K562 (cell line): Measurements from ENCODE around the gene RNU6-9. TPM values are rescaled to one million over a fixed set of nuclear protein-coding genes. Genes with fewer than 3 reads are reported as not detected.

Experiments
- ATAC-seq: fragments of 200-7000 bp; cut with Tn5 transposase; 3 replicates; pipeline ENCODE4 v1.9.1; 2020; ENCODE audit warnings: moderate library complexity
- BruUV-seq: library from RNA; stranded (reverse); fragments of 400-500 nt; replicated peaks from 2 replicates; lab custom pipeline; 2021; lab: Mats Ljungman, UMichigan
- CTCF ChIA-PET: fragments of 300-600 bp; formaldehyde crosslinking; extraction: SDS; loops from one replicate; lab custom pipeline; 2021; ENCODE audit warnings: low intra/inter-chr PET ratio; lab: Yijun Ruan, JAX
- POLR2A ChIA-PET: fragments of 300-600, 350-650 bp; sonication (Branson Sonifier 250); formaldehyde crosslinking; extraction: SDS; loops from one replicate; lab custom pipeline; 2021; ENCODE audit warnings: antibody characterized with exemption, inconsistent platforms; lab: Yijun Ruan, JAX
- DNase-seq, 4 experiments: peaks; one replicate each; pipeline versions ENCODE4 v3.0.0 to v3.0.0-alpha.2; 2011 to 2018; ENCODE audit warnings: low spot score in 3 of 4, mixed read lengths in 3 of 4; ENCODE audit errors: extremely low read depth in 1 of 4
- FAIRE-seq: peaks from 2 replicates; lab custom pipeline; 2011; peaks lifted over from hg19 to GRCh38; lab: Jason Lieb, UNC
- H2AFZ ChIP-seq: 2 replicates; pipeline ENCODE4 v1.6.0; 2011; ENCODE audit warnings: low read depth, low read length, control low read depth, inconsistent platforms
- H3K27ac ChIP-seq: fragments of 200-600 bp; 3 replicates; pipeline ENCODE4 v1.8.0; 2011; ENCODE audit warnings: low read depth, mild to moderate bottlenecking, control low read depth, inconsistent platforms, low read length, moderate library complexity, mixed read lengths; ENCODE audit errors: extremely low read depth
- H3K27me3 ChIP-seq, 2 experiments: fragments of 300-600 bp in 1 of 2; 2 replicates in 1 of 2; 3 replicates in 1 of 2; pipeline versions ENCODE4 v1.6.0 to v1.8.0; 2011; ENCODE audit warnings: inconsistent platforms in 2 of 2, low read length in 2 of 2, mild to moderate bottlenecking in 1 of 2, mixed read lengths in 1 of 2, moderate library complexity in 1 of 2; ENCODE audit not compliant: control insufficient read depth in 2 of 2, insufficient read depth in 2 of 2
- H3K36me3 ChIP-seq: fragments of 300-600 bp; 3 replicates; pipeline ENCODE4 v1.8.0; 2011; ENCODE audit warnings: mild to moderate bottlenecking, low read length, inconsistent platforms; ENCODE audit not compliant: control insufficient read depth, insufficient read depth
- H3K4me1 ChIP-seq, 2 experiments: fragments of 200-600 bp in 1 of 2; replicated peaks in 1 of 2; 2 replicates in 1 of 2; 3 replicates in 1 of 2; pipeline versions ENCODE4 v1.5.1 to v1.8.0; 2011; ENCODE audit warnings: inconsistent platforms in 2 of 2, low read length in 2 of 2, mild to moderate bottlenecking in 1 of 2, mixed read lengths in 1 of 2, moderate library complexity in 1 of 2; ENCODE audit not compliant: control insufficient read depth in 2 of 2, insufficient read depth in 2 of 2
- H3K4me2 ChIP-seq: 2 replicates; pipeline ENCODE4 v1.6.1; 2011; ENCODE audit warnings: low read length, control low read depth, inconsistent platforms, mixed read lengths; ENCODE audit not compliant: insufficient read depth
- H3K4me3 ChIP-seq: fragments of 200-600 bp; sonication (generic), shearing (Covaris generic); 2 replicates; pipeline ENCODE4 v1.5.1; 2016; ENCODE audit warnings: control low read depth, inconsistent platforms
- H3K79me2 ChIP-seq: fragments of 200-600 bp; 3 replicates; pipeline ENCODE4 v1.8.0; 2011; ENCODE audit warnings: low read length, inconsistent platforms; ENCODE audit not compliant: control insufficient read depth, insufficient read depth
- H3K9ac ChIP-seq, 2 experiments: 2 replicates each; pipeline versions ENCODE4 v1.6.0 to v1.6.1; 2011; ENCODE audit warnings: low read depth in 2 of 2, low read length in 2 of 2, control low read depth in 1 of 2, inconsistent platforms in 1 of 2, mild to moderate bottlenecking in 1 of 2, mixed read lengths in 1 of 2; ENCODE audit not compliant: insufficient read depth in 1 of 2
- H3K9me1 ChIP-seq: one replicate; pipeline ENCODE4 v1.6.0; 2011; ENCODE audit warnings: inconsistent platforms, mild to moderate bottlenecking, low read length, moderate library complexity; ENCODE audit not compliant: control insufficient read depth, insufficient read depth
- H3K9me3 ChIP-seq: replicated peaks from 2 replicates; pipeline ENCODE4 v1.5.1; 2011; ENCODE audit warnings: low read depth, low read length, inconsistent platforms; ENCODE audit not compliant: control insufficient read depth, insufficient read depth
- H4K20me1 ChIP-seq: replicated peaks from 2 replicates; pipeline ENCODE4 v1.6.1; 2011; ENCODE audit warnings: low read length, inconsistent platforms, mixed read lengths; ENCODE audit not compliant: control insufficient read depth, insufficient read depth
- CCNT2 ChIP-seq: IDR thresholded peaks from 2 replicates; pipeline ENCODE4 v1.6.1; 2011; ENCODE audit warnings: borderline replicate concordance, low read depth, mild to moderate bottlenecking, moderate library complexity, mixed read lengths, low read length; ENCODE audit not compliant: insufficient read length; ENCODE audit errors: extremely low read depth
- GATAD2B ChIP-seq: fragments of 450-650 bp; IDR thresholded peaks from 2 replicates; pipeline ENCODE4 v1.6.1; 2017; ENCODE audit warnings: mild to moderate bottlenecking, borderline replicate concordance
- POLR2G ChIP-seq: fragments of 200-400 bp; formaldehyde crosslinking; IDR thresholded peaks from 2 replicates; pipeline ENCODE4 v1.6.1; 2017; ENCODE audit warnings: low read depth, mild to moderate bottlenecking, antibody characterized with exemption, low read length, moderate library complexity
- RBFOX2 ChIP-seq: fragments of 200-400 bp; formaldehyde crosslinking; IDR thresholded peaks from 2 replicates; pipeline ENCODE4 v1.6.1; 2017; ENCODE audit warnings: low read depth, mild to moderate bottlenecking, low read length, moderate library complexity
- ZBTB33 ChIP-seq: sonication (generic); formaldehyde crosslinking; IDR thresholded peaks from 2 replicates; pipeline ENCODE4 v1.8.1; 2023; ENCODE audit warnings: mild to moderate bottlenecking, missing genetic modification reagents
- ZNF77 ChIP-seq: fragments of 250-450 bp; sonication (Bioruptor Pico); IDR thresholded peaks from 2 replicates; pipeline ENCODE4 v1.5.0; 2020
- WGBS: fragments of 100-300 bp; shearing (Covaris generic); methylation state at CpG from one replicate; pipeline ENCODE4 v1.1.6; 2016; ENCODE audit warnings: low coverage, mixed read lengths; ENCODE audit not compliant: insufficient coverage; ENCODE audit errors: missing lambda C conversion rate; 5-methylcytosine and 5-hydroxymethylcytosine counted together
- in situ Hi-C: fragments of 300-500 bp; cut with MboI; formaldehyde crosslinking; loops from 4 replicates; pipeline ENCODE4 v1.15.0; 2018; ENCODE audit warnings: inconsistent platforms, mixed read lengths
- intact Hi-C: fragments of 100-400 bp; cut with micrococcal nuclease; formaldehyde crosslinking; loops from 2 replicates; pipeline ENCODE4 v1.14.2; 2022
- polyA plus RNA-seq, 8 experiments: library from polyadenylated mRNA; depleted of rRNA in 4 of 8; stranded (reverse) in 5 of 8; unstranded in 3 of 8; fragments of >200 nt; fragmentation: Nextera tagmentation in 2 of 8; fragmentation: Illumina TruSeq in 1 of 8; extraction: Ambion mirVana in 2 of 8; extraction: Trizol in 1 of 8; gene quantifications; 2 replicates each; pipeline versions ENCODE4 v1.2.1 to v1.2.3, GENCODE V29; 2011 to 2014; ENCODE audit warnings: inconsistent platforms in 1 of 8, missing spikeins in 1 of 8
- total RNA-seq, 7 experiments: library from RNA; depleted of rRNA in 6 of 7; stranded (reverse); fragments of >200 nt in 6 of 7; fragmentation: Illumina TruSeq in 2 of 7; extraction: Trizol in 2 of 7; gene quantifications; 2 replicates each; pipeline versions ENCODE4 v1.2.1 to v1.2.3, GENCODE V29; 2011 to 2021; ENCODE audit warnings: low replicate concordance in 1 of 7

Gene RNU6-9
- total and polyA plus RNA-seq, 9 of the 15 experiments (the other 6 are each of a cell fraction or from before 2014, with no cell fraction given): not detected

- Histone ChIP-seq H4K20me1 (no peaks in the 10 kb centered on the region; the same call in none of the 2 replicates), H3K27ac (no peak overlapping the region), H3K36me3 (peaks cover 92% of the 10 kb centered on the region), H3K4me3 (no peak overlapping the region), H3K9me3 (no peaks in the 10 kb centered on the region), H3K4me1 (peaks cover 5 to 67% of the 10 kb centered on the region in 2 experiments; a peak in 4 of 5 replicates), H3K4me2 (no peak overlapping the region), H3K27me3 (no peaks in the 10 kb centered on the region), H3K9me1 (no peaks in the 10 kb centered on the region), H3K9ac (peak overlapping the region in 1 of 2 experiments; percentile 26; a peak in 1 of 4 replicates), H3K79me2 (peaks cover 21% of the 10 kb centered on the region), H2AFZ (no peak overlapping the region)
- ChIA-PET POLR2A (no interaction called here), CTCF (no interaction called here)
- intact Hi-C loops: no loop called here
- TF ChIP-seq RBFOX2 (0 out of 2 replicates have a peak, but pooled peaks have one; percentile 35), ZBTB33 (CRISPR knock-in tag) (peak; percentile 79), POLR2G (peak; percentile 41; the same call in 1 of the 2 replicates), CCNT2 (peak; percentile 13), GATAD2B (no peak), ZNF77 (CRISPR knock-in tag) (no peak)
- no TSS peak for BruUV-seq
- no peak for ATAC-seq
- WGBS: 98% methylated on average over 16 of the region's 64 CpGs
- in situ Hi-C loops: no loop called here
- no peak for DNase-seq
- no peak for FAIRE-seq
Observed at GRCh38 chr19:885536-886224, 7.6 kb upstream of the RNU6-9 start.
